T-cell (primary cell): ENCODE data around the gene DRD3. TPM values are rescaled to one million over a fixed set of nuclear protein-coding genes. Genes with fewer than 3 reads are reported as not detected.

Experiments
- ATAC-seq, 4 experiments: fragments of 200-7000 bp in 3 of 4; fragments of 150-1000 bp in 1 of 4; cut with Tn5 transposase; replicated peaks in 1 of 4; 1 replicate in 3 of 4; 2 replicates in 1 of 4; pipeline ENCODE4 v1.10.0; 2021; ENCODE audit warnings: moderate library complexity in 3 of 4, mild to moderate bottlenecking in 2 of 4, moderate number of reproducible peaks in 1 of 4
- CTCF ChIA-PET, 2 donors: fragments of 300-600 bp; sonication (Branson Sonifier 250); formaldehyde crosslinking; loops; one replicate each; lab custom pipeline; 2022; ENCODE audit warnings: antibody characterized with exemption in 2 of 2; lab: Charles Lee
- POLR2A ChIA-PET, 2 donors: fragments of 300-600 bp; sonication (Branson Sonifier 250); formaldehyde crosslinking; loops; one replicate each; lab custom pipeline; 2022; ENCODE audit warnings: antibody characterized with exemption in 2 of 2; lab: Charles Lee
- DNase-seq, 35 experiments: peaks; one replicate each; pipeline versions ENCODE4 v3.0.0 to v3.0.0-alpha.2; 2013 to 2023
- H3K27ac ChIP-seq: one replicate; pipeline ENCODE4 v1.5.1; 2013; ENCODE audit warnings: low read length
- H3K27me3 ChIP-seq, 2 experiments: replicated peaks in 1 of 2; 1 replicate in 1 of 2; 2 replicates in 1 of 2; pipeline versions ENCODE4 v1.6.1 to v1.7.0; 2013; ENCODE audit warnings: low read length in 1 of 2, mixed read lengths in 1 of 2; ENCODE audit not compliant: control insufficient read depth in 2 of 2, insufficient read depth in 2 of 2; ENCODE audit errors: extremely low read depth in 1 of 2
- H3K36me3 ChIP-seq, 2 donors: 1 replicate in 1 of 2; 2 replicates in 1 of 2; pipeline versions ENCODE4 v1.6.1 to v1.7.0; 2013; ENCODE audit warnings: low read length in 1 of 2; ENCODE audit not compliant: control insufficient read depth in 2 of 2, insufficient read depth in 1 of 2; ENCODE audit errors: extremely low read depth in 1 of 2
- H3K4me1 ChIP-seq, 2 experiments: 1 replicate in 1 of 2; 2 replicates in 1 of 2; pipeline versions ENCODE4 v1.6.1 to v1.7.0; 2013; ENCODE audit warnings: low read length in 2 of 2, mixed read lengths in 1 of 2; ENCODE audit not compliant: insufficient read depth in 2 of 2, control insufficient read depth in 1 of 2; ENCODE audit errors: extremely low read depth in 1 of 2
- H3K4me3 ChIP-seq, 2 donors: 1 replicate in 1 of 2; 2 replicates in 1 of 2; pipeline versions ENCODE4 v1.5.1 to v1.7.0; 2013; ENCODE audit warnings: mild to moderate bottlenecking in 2 of 2, low read length in 1 of 2, moderate library complexity in 1 of 2; ENCODE audit not compliant: control insufficient read depth in 1 of 2; ENCODE audit errors: extremely low read depth in 1 of 2
- H3K9me3 ChIP-seq: 2 replicates; pipeline ENCODE4 v1.7.0; 2013
- H3K27ac Mint-ChIP-seq, 2 donors: one replicate each; pipeline ENCODE4 v1.8.0; 2020 to 2021; ENCODE audit warnings: mild to moderate bottlenecking in 2 of 2, mixed read lengths in 2 of 2
- H3K27me3 Mint-ChIP-seq, 2 donors: one replicate each; pipeline ENCODE4 v1.8.0; 2021 to 2022; ENCODE audit warnings: mixed read lengths in 2 of 2
- H3K36me3 Mint-ChIP-seq: one replicate; pipeline ENCODE4 v1.8.0; 2021; ENCODE audit warnings: mixed read lengths
- H3K4me1 Mint-ChIP-seq, 3 donors: one replicate each; pipeline ENCODE4 v1.8.0; 2020 to 2022; ENCODE audit warnings: mixed read lengths in 3 of 3, mild to moderate bottlenecking in 1 of 3
- H3K4me3 Mint-ChIP-seq, 3 donors: one replicate each; pipeline ENCODE4 v1.8.0; 2020 to 2022; ENCODE audit warnings: mild to moderate bottlenecking in 3 of 3, mixed read lengths in 3 of 3, moderate library complexity in 3 of 3
- H3K9me3 Mint-ChIP-seq, 3 donors: one replicate each; pipeline ENCODE4 v1.8.0; 2020 to 2022; ENCODE audit warnings: mixed read lengths in 3 of 3
- WGBS: methylation state at CpG from one replicate; pipeline ENCODE4 v1.1.5; 2013; ENCODE audit warnings: missing lambda C conversion rate; ENCODE audit not compliant: insufficient coverage; 5-methylcytosine and 5-hydroxymethylcytosine counted together
- total RNA-seq, 35 experiments: library from RNA in 6 of 35; stranded (reverse) in 6 of 35; fragments of 120-200 nt in 1 of 35; gene quantifications; one replicate each; pipeline versions ENCODE4 v1.2.1 to v1.2.4 and lab custom pipeline; 2013 to 2026

DRD3 gene
- total RNA-seq, 5 donors from 2014 or later (not counting 1 experiment from before 2014, with no cell fraction given) = 0.23 to 0.26 TPM; not detected in 3

GRCh38 chr3:114216186-114216970 is 37.5 kb upstream of the DRD3 start:
- ChIA-PET CTCF (interaction anchor here in 1 of 2 donors (1.1 kb wide), 1 partner anchor 74 kb away, joined by 4 read pairs; no protein-coding TSS in a partner anchor), POLR2A (interaction anchor here in 1 of 2 donors (0.9 kb wide), 1 partner anchor 918 kb away, joined by 3 read pairs; no protein-coding TSS in a partner anchor)
- WGBS = 64% methylated on average over 4 of the region's 5 CpGs
- Histone ChIP-seq H3K27ac (peak overlapping the region; percentile 95), H3K4me1 (peaks cover 19 to 83% of the 10 kb centered on the region in 2 experiments), H3K9me3 (no peaks in the 10 kb centered on the region), H3K27me3 (no peaks in the 10 kb centered on the region), H3K36me3 (no peaks in the 10 kb centered on the region), H3K4me3 (no peak overlapping the region)
- H3K27ac Mint-ChIP-seq = no peak overlapping the region
- H3K4me1 Mint-ChIP-seq = peaks cover 17 to 20% (median 17%) of the 10 kb centered on the region in 3 donors
- DNase-seq = no peak
- no peak overlapping the region for H3K4me3 Mint-ChIP-seq
- no peaks in the 10 kb centered on the region for H3K9me3 Mint-ChIP-seq
- H3K27me3 Mint-ChIP-seq = no peaks in the 10 kb centered on the region
- H3K36me3 Mint-ChIP-seq = peaks cover 10% of the 10 kb centered on the region
- ATAC-seq = no peak

- Histone ChIP-seq H3K36me3 (no peaks in the 10 kb centered on the region), H3K27ac (peak overlapping the region; percentile 95), H3K9me3 (no peaks in the 10 kb centered on the region), H3K4me3 (peak overlapping the region; percentile 49 to 52), H3K4me1 (peaks cover 19 to 74% of the 10 kb centered on the region in 2 experiments), H3K27me3 (no peaks in the 10 kb centered on the region)
- Mint-ChIP-seq H3K9me3 (peaks cover 0 to 4% (median 0%) of the 10 kb centered on the region in 3 donors), H3K27ac (no peak overlapping the region), H3K4me3 (no peak overlapping the region), H3K27me3 (no peaks in the 10 kb centered on the region), H3K36me3 (peaks cover 12% of the 10 kb centered on the region), H3K4me1 (peaks cover 5 to 23% (median 10%) of the 10 kb centered on the region in 3 donors)
- peak in 33 of 35 experiments; percentile 16 to 88 (median 54) for DNase-seq
- WGBS = 0% methylated on average over 1 of the region's 6 CpGs
- POLR2A ChIA-PET = interaction anchor here (0.6 to 2.7 kb wide), 11 partner anchors 8 to 479 kb away, joined by 3 to 48 read pairs (median 4); no protein-coding TSS in a partner anchor
- peak; percentile 66 to 76 (median 68) for ATAC-seq
- CTCF ChIA-PET = interaction anchor here (0.7 to 1.8 kb wide), 7 partner anchors 8 to 301 kb away, joined by 3 to 15 read pairs (median 3); no protein-coding TSS in a partner anchor
Measured at GRCh38 chr3:114214542-114215341, 35.9 kb upstream of the DRD3 start.

- Histone ChIP-seq H3K4me1 (peaks cover 19 to 68% of the 10 kb centered on the region in 2 experiments), H3K27me3 (no peaks in the 10 kb centered on the region), H3K4me3 (peak overlapping the region; percentile 49 to 52), H3K9me3 (no peaks in the 10 kb centered on the region), H3K27ac (peak overlapping the region; percentile 95), H3K36me3 (no peaks in the 10 kb centered on the region)
- 2% methylated on average over 12 of the region's 19 CpGs for whole genome bisulfite sequencing
- ChIA-PET POLR2A (interaction anchor here (0.5 to 2.7 kb wide), 25 partner anchors 8 to 951 kb away, joined by 3 to 48 read pairs (median 4); no protein-coding TSS in a partner anchor), CTCF (interaction anchor here (0.6 to 1.9 kb wide), 33 partner anchors 8 to 1646 kb away, joined by 3 to 21 read pairs (median 5); no protein-coding TSS in a partner anchor)
- Mint-ChIP-seq H3K36me3 (peaks cover 8% of the 10 kb centered on the region), H3K4me1 (peaks cover 0 to 23% (median 2%) of the 10 kb centered on the region in 3 donors), H3K4me3 (no peak overlapping the region), H3K27me3 (no peaks in the 10 kb centered on the region), H3K9me3 (peaks cover 0 to 4% (median 0%) of the 10 kb centered on the region in 3 donors), H3K27ac (no peak overlapping the region)
- DNase-seq (peak; percentile 39 to 85 (median 59)), ATAC-seq (peak; percentile 61 to 69 (median 66))
Measured at GRCh38 chr3:114213627-114214541, 35.0 kb upstream of the DRD3 start.

DNA sequence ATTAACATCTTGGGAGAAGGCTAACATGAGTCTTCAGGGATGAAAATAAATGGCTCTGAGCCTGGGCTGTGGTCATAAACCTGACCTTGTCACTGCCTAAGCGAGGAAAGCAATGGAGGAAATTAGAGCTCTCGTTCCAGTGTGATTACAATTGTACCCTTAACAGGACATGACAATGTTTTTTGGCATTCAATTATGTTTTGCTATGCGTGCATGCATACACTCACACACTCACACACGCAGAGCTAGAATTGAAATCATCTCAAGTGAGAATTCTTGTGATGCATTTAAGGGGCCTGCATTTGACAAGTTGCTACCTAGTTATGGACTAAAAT is 34.4 kb upstream of the DRD3 start:
- no peaks in the 10 kb centered on the region for H3K27me3 ChIP-seq
- no peak for ATAC-seq
- peaks cover 0 to 4% (median 0%) of the 10 kb centered on the region in 3 donors for H3K9me3 Mint-ChIP-seq

GRCh38 chr3:114212646-114213045 is 33.8 kb upstream of the DRD3 start:
- peak overlapping the region; percentile 95 for H3K27ac ChIP-seq
- H3K27me3 ChIP-seq = no peaks in the 10 kb centered on the region
- Mint-ChIP-seq H3K9me3 (peaks cover 0 to 4% (median 0%) of the 10 kb centered on the region in 3 donors), H3K4me1 (peaks cover 0 to 25% (median 0%) of the 10 kb centered on the region in 3 donors), H3K4me3 (peak overlapping the region in 1 of 3 donors; percentile 42), H3K27me3 (no peaks in the 10 kb centered on the region), H3K36me3 (peaks cover 8% of the 10 kb centered on the region), H3K27ac (no peak overlapping the region)
- 100% methylated on average over 2 of the region's 4 CpGs for WGBS
- no peak for ATAC-seq
- peaks cover 18 to 55% of the 10 kb centered on the region in 2 experiments for H3K4me1 ChIP-seq
- ChIA-PET CTCF (interaction anchor here (0.7 to 1.9 kb wide), 9 partner anchors 10 to 206 kb away, joined by 3 to 21 read pairs (median 5); no protein-coding TSS in a partner anchor), POLR2A (interaction anchor here (1.1 to 1.6 kb wide), 4 partner anchors 9 to 73 kb away, joined by 3 to 9 read pairs (median 6); no protein-coding TSS in a partner anchor)
- no peak for DNase-seq
- no peaks in the 10 kb centered on the region for H3K36me3 ChIP-seq
- H3K9me3 ChIP-seq = no peaks in the 10 kb centered on the region
- no peak overlapping the region for H3K4me3 ChIP-seq

More for the DNA sequence above, 34.4 kb upstream of the DRD3 start:
- no peak for DNase-seq
- Histone ChIP-seq H3K9me3 (no peaks in the 10 kb centered on the region), H3K4me1 (peaks cover 19 to 61% of the 10 kb centered on the region in 2 experiments), H3K27ac (peak overlapping the region; percentile 95), H3K36me3 (no peaks in the 10 kb centered on the region), H3K4me3 (peak overlapping the region in 1 of 2 donors; percentile 49)
- CTCF ChIA-PET = interaction anchor here (0.6 to 1.9 kb wide), 28 partner anchors 8 to 1645 kb away, joined by 3 to 21 read pairs (median 5); no protein-coding TSS in a partner anchor
- POLR2A ChIA-PET = interaction anchor here (0.5 to 2.7 kb wide), 20 partner anchors 8 to 951 kb away, joined by 3 to 48 read pairs (median 6); no protein-coding TSS in a partner anchor
- no peaks in the 10 kb centered on the region for H3K27me3 Mint-ChIP-seq
- peaks cover 8% of the 10 kb centered on the region for H3K36me3 Mint-ChIP-seq
- WGBS = no CpG with 5 or more reads among the region's 4 CpGs
- no peak overlapping the region for H3K27ac Mint-ChIP-seq
- peaks cover 0 to 24% (median 0%) of the 10 kb centered on the region in 3 donors for H3K4me1 Mint-ChIP-seq
- no peak overlapping the region for H3K4me3 Mint-ChIP-seq
